HG03045 (cell line): ENCODE data around the gene DNAJC28.

ENCODE experiments used
- ATAC-seq: cut with Tn5 transposase; IDR thresholded peaks from one replicate; pipeline ENCODE4 v1.9.1; 2021; ENCODE audit warnings: mild to moderate bottlenecking, moderate library complexity; ENCODE audit not compliant: unreplicated experiment

The DNAJC28 gene

DNA sequence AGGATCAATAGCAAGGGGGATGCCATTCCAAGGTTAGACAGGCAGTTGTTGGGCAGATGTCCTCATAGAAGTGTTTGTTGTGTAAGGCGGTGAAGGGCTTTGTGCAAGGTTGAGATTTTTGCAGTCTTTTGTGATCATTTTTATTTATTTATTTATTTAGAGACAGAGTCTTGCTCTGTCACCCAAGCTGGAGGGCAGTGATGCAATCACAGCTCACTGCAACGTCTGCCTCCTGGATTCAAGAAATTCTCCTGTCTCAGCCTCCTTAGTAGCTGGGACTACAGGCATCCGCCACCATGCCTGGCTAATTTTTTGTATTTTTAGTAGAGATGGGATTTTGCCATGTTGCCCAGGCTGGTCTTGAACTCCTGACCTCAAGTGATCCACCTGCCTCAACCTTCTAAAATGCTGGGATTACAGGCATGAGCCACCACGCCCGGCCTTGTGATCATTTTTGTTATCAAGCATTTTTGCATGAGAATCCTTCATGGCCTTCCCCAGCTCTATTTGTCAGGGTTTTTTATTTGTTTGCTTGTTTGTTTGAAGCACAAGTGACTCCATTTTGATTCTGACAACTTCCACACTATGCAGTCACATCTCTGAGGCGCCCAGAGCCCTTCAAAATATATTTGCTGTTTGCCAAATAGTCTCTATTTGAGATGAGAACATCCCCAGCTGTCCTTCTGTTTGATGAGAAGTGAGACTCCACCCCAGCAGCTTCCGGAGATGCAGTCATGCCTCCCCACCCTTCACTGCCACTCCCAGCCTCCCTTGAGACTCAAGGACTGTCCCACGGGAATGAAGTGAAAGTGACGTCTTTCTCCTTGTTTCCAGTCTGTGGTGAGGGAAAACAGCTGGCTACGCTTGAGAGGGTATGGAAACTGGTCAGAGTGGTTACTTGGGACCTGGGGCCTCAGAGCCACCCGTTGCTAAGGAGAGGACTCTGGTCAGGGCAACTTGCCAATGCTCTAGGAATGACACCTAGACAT is 49.7 kb downstream of the DNAJC28 start:
- ATAC-seq, result peak; percentile 49
